B cell (primary cell): Measurements from ENCODE around the gene RIPOR2. TPM values are rescaled to one million over a fixed set of nuclear protein-coding genes. Genes with fewer than 3 reads are reported as not detected.

Experiments used
- ATAC-seq: fragments of 200-7000 bp; cut with Tn5 transposase; one replicate; pipeline ENCODE4 v1.10.0; 2021; ENCODE audit warnings: low read depth, mild to moderate bottlenecking, moderate number of reproducible peaks, moderate library complexity
- CTCF ChIA-PET: fragments of 350-600 bp; sonication (Branson Sonifier 250); formaldehyde crosslinking; loops from one replicate; lab custom pipeline; 2021; ENCODE audit warnings: antibody characterized with exemption, inconsistent platforms; lab: Charles Lee
- POLR2A ChIA-PET: fragments of 350-600 bp; sonication (Branson Sonifier 250); formaldehyde crosslinking; loops from one replicate; lab custom pipeline; 2021; ENCODE audit warnings: antibody characterized with exemption; lab: Charles Lee
- DNase-seq: peaks from one replicate; pipeline ENCODE4 v3.0.0; 2013
- H2AFZ ChIP-seq: 2 replicates; pipeline ENCODE4 v1.6.1; 2012; ENCODE audit warnings: mild to moderate bottlenecking, low read depth, low read length; ENCODE audit not compliant: insufficient read depth, poor library complexity, severe bottlenecking
- H3K27ac ChIP-seq, 2 donors: 1 replicate in 1 of 2; 2 replicates in 1 of 2; pipeline ENCODE4 v1.5.1; 2012 to 2013; ENCODE audit warnings: low read length in 2 of 2, mild to moderate bottlenecking in 2 of 2, moderate library complexity in 1 of 2
- H3K27me3 ChIP-seq, 4 experiments: fragments of 200-600 bp in 1 of 4; sonication (generic) in 1 of 4; replicated peaks in 1 of 4; 1 replicate in 2 of 4; 2 replicates in 2 of 4; pipeline versions ENCODE4 v1.6.1 to v1.7.0; 2013 to 2016; ENCODE audit warnings: low read length in 3 of 4, mild to moderate bottlenecking in 2 of 4, mixed read lengths in 1 of 4, moderate library complexity in 1 of 4; ENCODE audit not compliant: insufficient read depth in 4 of 4, control insufficient read depth in 3 of 4; ENCODE audit errors: control extremely low read depth in 1 of 4
- H3K36me3 ChIP-seq, 2 experiments: replicated peaks in 1 of 2; 1 replicate in 1 of 2; 2 replicates in 1 of 2; pipeline versions ENCODE4 v1.6.1 to v1.7.1; 2013; ENCODE audit warnings: low read length in 1 of 2; ENCODE audit not compliant: insufficient read depth in 2 of 2, control insufficient read depth in 1 of 2; ENCODE audit errors: control extremely low read depth in 1 of 2, extremely low read depth in 1 of 2
- H3K4me1 ChIP-seq, 2 donors: fragments of 200-600 bp in 1 of 2; sonication (generic) in 1 of 2; 1 replicate in 1 of 2; 2 replicates in 1 of 2; pipeline versions ENCODE4 v1.5.1 to v1.6.1; 2013 to 2017; ENCODE audit warnings: low read length in 2 of 2; ENCODE audit not compliant: control insufficient read depth in 2 of 2, insufficient read depth in 2 of 2
- H3K4me2 ChIP-seq: replicated peaks from 2 replicates; pipeline ENCODE3; 2012; ENCODE audit warnings: mild to moderate bottlenecking, low read depth, low read length; ENCODE audit not compliant: poor library complexity, severe bottlenecking
- H3K4me3 ChIP-seq, 5 experiments: fragments of 200-600 bp in 1 of 5; sonication (generic) in 1 of 5; 1 replicate in 3 of 5; 2 replicates in 2 of 5; pipeline versions ENCODE4 v1.5.1 to v1.7.0; 2011 to 2016; ENCODE audit warnings: low read length in 4 of 5, mild to moderate bottlenecking in 4 of 5, low read depth in 2 of 5, control low read depth in 1 of 5, moderate library complexity in 1 of 5; ENCODE audit not compliant: insufficient read depth in 1 of 5; ENCODE audit errors: control extremely low read depth in 1 of 5, extremely low read depth in 1 of 5
- H3K79me2 ChIP-seq: fragments of 200-600 bp; sonication (generic); one replicate; pipeline ENCODE4 v1.6.0; 2016; ENCODE audit warnings: low read length; ENCODE audit not compliant: control insufficient read depth, insufficient read depth
- H3K9ac ChIP-seq: fragments of 200-600 bp; sonication (generic); 2 replicates; pipeline ENCODE4 v1.6.1; 2017; ENCODE audit warnings: mild to moderate bottlenecking, low read length, moderate library complexity
- H3K9me3 ChIP-seq, 3 donors: one replicate each; pipeline versions ENCODE4 v1.6.1 to v1.7.1; 2013; ENCODE audit warnings: low read length in 2 of 3; ENCODE audit not compliant: control insufficient read depth in 2 of 3, insufficient read depth in 1 of 3; ENCODE audit errors: control extremely low read depth in 1 of 3
- H4K20me1 ChIP-seq: 2 replicates; pipeline ENCODE4 v1.6.0; 2012; ENCODE audit warnings: mild to moderate bottlenecking, low read length; ENCODE audit not compliant: insufficient read depth, control insufficient read depth, poor library complexity, severe bottlenecking
- H3K27ac Mint-ChIP-seq: one replicate; pipeline ENCODE4 v1.8.0; 2021; ENCODE audit warnings: mixed read lengths
- H3K27me3 Mint-ChIP-seq: one replicate; pipeline ENCODE4 v1.8.0; 2021; ENCODE audit warnings: mixed read lengths
- H3K4me1 Mint-ChIP-seq: one replicate; pipeline ENCODE4 v1.8.0; 2021; ENCODE audit warnings: mixed read lengths
- H3K4me3 Mint-ChIP-seq: one replicate; pipeline ENCODE4 v1.8.0; 2021; ENCODE audit warnings: mixed read lengths
- H3K9me3 Mint-ChIP-seq: one replicate; pipeline ENCODE4 v1.8.0; 2022; ENCODE audit warnings: mixed read lengths; ENCODE audit not compliant: insufficient read depth
- CTCF ChIP-seq: fragments of 200-600 bp; IDR thresholded peaks from one replicate; pipeline ENCODE4 v1.8.0; 2022; ENCODE audit warnings: antibody characterized with exemption, mild to moderate bottlenecking
- EZH2 ChIP-seq: IDR thresholded peaks from 2 replicates; pipeline ENCODE4 v1.6.1; 2012; ENCODE audit warnings: borderline replicate concordance, low read depth, mild to moderate bottlenecking, moderate library complexity, low read length; ENCODE audit not compliant: insufficient read depth, poor library complexity, severe bottlenecking
- WGBS: methylation state at CpG from one replicate; pipeline ENCODE4 v1.1.5; 2013; ENCODE audit warnings: missing lambda C conversion rate; ENCODE audit not compliant: insufficient coverage; 5-methylcytosine and 5-hydroxymethylcytosine counted together
- intact Hi-C: fragments of 100-400 bp; cut with micrococcal nuclease; formaldehyde crosslinking; loops from one replicate; pipeline ENCODE4 v1.10.0; 2022
- polyA plus RNA-seq: library from polyadenylated mRNA; depleted of rRNA; stranded (reverse); fragments of >200 nt; gene quantifications from 2 replicates; pipeline ENCODE4 v1.2.3, GENCODE V29; 2012
- total RNA-seq, 2 donors: library from RNA; stranded (reverse); fragments of 120-200 nt in 1 of 2; gene quantifications; 1 replicate in 1 of 2; 2 replicates in 1 of 2; pipeline versions ENCODE4 v1.2.3 to v1.2.4, GENCODE V29; 2013 to 2022

The RIPOR2 gene
- total and polyA plus RNA-seq, 2 donors (not counting 1 experiment from before 2014, with no cell fraction given): 300 to 430 TPM

GRCh38 chr6:24763578-24763977 is 172.2 kb downstream of the RIPOR2 start:
- H3K9me3 ChIP-seq: peaks cover 0 to 6% (median 0%) of the 10 kb centered on the region in 3 donors
- H2AFZ ChIP-seq: no peak overlapping the region
- DNase-seq (no peak), ATAC-seq (no peak)
- H3K4me3 Mint-ChIP-seq: no peak overlapping the region
- no peak overlapping the region for H3K9ac ChIP-seq
- H3K4me3 ChIP-seq: no peak overlapping the region
- POLR2A ChIA-PET: no interaction called here
- no peak overlapping the region for H3K4me2 ChIP-seq
- intact Hi-C loops: no loop called here
- no peak for TF ChIP-seq CTCF
- no peaks in the 10 kb centered on the region for H3K9me3 Mint-ChIP-seq
- CTCF ChIA-PET: interaction anchor here (0.8 to 5.8 kb wide), 2 partner anchors 181 to 333 kb away, joined by 3 to 68 read pairs; no protein-coding TSS in a partner anchor
- H3K27me3 ChIP-seq: no peaks in the 10 kb centered on the region
- no peaks in the 10 kb centered on the region for H4K20me1 ChIP-seq
- H3K4me1 Mint-ChIP-seq: peaks cover 4% of the 10 kb centered on the region
- no peaks in the 10 kb centered on the region for H3K27me3 Mint-ChIP-seq
- no peaks in the 10 kb centered on the region for H3K4me1 ChIP-seq
- no peaks in the 10 kb centered on the region for H3K79me2 ChIP-seq
- no peaks in the 10 kb centered on the region for H3K36me3 ChIP-seq
- H3K27ac Mint-ChIP-seq: no peak overlapping the region
- no peak overlapping the region for H3K27ac ChIP-seq
- 70% methylated on average over 1 of the region's 3 CpGs for WGBS

GRCh38 chr6:24761851-24762250 is 173.9 kb downstream of the RIPOR2 start:
- CTCF ChIA-PET: interaction anchor here (1.0 kb wide), 1 partner anchor 181 kb away, joined by 3 read pairs; no protein-coding TSS in a partner anchor
- no peaks in the 10 kb centered on the region for H4K20me1 ChIP-seq
- intact Hi-C loops: no loop called here
- no peaks in the 10 kb centered on the region for H3K36me3 ChIP-seq
- no peak for DNase-seq
- TF ChIP-seq CTCF (no peak), EZH2 (no peak)
- no peaks in the 10 kb centered on the region for H3K79me2 ChIP-seq
- no peak overlapping the region for H3K4me2 ChIP-seq
- no peak overlapping the region for H3K9ac ChIP-seq
- Mint-ChIP-seq H3K4me3 (no peak overlapping the region), H3K9me3 (no peaks in the 10 kb centered on the region), H3K4me1 (peaks cover 4% of the 10 kb centered on the region), H3K27ac (no peak overlapping the region), H3K27me3 (no peaks in the 10 kb centered on the region)
- H3K27me3 ChIP-seq: no peaks in the 10 kb centered on the region
- POLR2A ChIA-PET: interaction anchor here (0.5 kb wide), 1 partner anchor 1810 kb away, joined by 3 read pairs; no protein-coding TSS in a partner anchor
- ATAC-seq: no peak
- H3K4me1 ChIP-seq: no peaks in the 10 kb centered on the region
- H3K9me3 ChIP-seq: peaks cover 0 to 6% (median 0%) of the 10 kb centered on the region in 3 donors
- no peak overlapping the region for H3K4me3 ChIP-seq
- no peak overlapping the region for H2AFZ ChIP-seq
- no peak overlapping the region for H3K27ac ChIP-seq
